HG03103 (cell line): Measurements from ENCODE around the gene AIG1.
"Not testable (repeated sequence)": the region's sequence is repeated elsewhere in the genome, so short reads cannot be mapped to it uniquely, and the experiment has no call there.

ENCODE experiments used
- ATAC-seq: cut with Tn5 transposase; IDR thresholded peaks from one replicate; pipeline ENCODE4 v1.9.1; 2021; ENCODE audit warnings: low read depth; ENCODE audit not compliant: unreplicated experiment

Gene AIG1

DNA sequence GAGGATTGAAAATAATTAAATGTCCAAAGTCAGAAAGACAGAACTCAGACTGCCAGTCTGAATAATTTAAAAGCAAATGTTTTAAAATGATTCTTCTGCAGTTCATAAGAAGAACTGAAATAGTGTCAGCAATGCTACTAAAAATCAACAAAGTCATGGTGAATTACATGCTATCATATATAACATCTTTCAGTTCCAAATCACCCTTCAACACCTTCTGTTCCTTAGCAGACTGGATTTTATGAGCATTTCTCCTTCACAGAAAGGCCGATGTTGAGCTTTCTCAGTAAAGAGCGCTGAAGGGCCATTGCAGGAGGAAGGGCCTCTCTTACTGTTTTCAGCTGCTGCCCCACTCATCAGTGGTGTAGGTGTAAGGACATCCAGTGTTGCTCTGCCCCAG lies 63.3 kb downstream of the AIG1 start:
- ATAC-seq = no peak

DNA sequence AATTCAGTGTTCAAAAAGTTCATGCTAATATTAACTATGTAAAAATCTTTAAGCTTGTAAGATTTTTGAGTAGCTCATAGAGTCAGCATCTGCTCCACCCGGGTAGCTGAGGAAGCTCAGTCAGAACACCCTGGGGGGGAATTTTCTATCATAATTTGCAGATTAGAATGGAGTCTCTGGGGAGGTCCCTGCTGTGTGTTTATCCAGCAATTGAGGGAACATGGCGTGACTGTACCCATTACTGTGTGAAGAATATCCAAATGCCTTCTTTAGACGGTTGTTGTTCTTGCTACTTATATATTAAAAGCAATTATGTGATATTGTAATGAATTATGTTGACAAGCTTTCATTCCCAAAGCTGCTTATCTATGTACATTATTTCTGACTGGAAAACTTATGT lies 64.8 kb downstream of the AIG1 start:
- no peak for ATAC-seq

DNA sequence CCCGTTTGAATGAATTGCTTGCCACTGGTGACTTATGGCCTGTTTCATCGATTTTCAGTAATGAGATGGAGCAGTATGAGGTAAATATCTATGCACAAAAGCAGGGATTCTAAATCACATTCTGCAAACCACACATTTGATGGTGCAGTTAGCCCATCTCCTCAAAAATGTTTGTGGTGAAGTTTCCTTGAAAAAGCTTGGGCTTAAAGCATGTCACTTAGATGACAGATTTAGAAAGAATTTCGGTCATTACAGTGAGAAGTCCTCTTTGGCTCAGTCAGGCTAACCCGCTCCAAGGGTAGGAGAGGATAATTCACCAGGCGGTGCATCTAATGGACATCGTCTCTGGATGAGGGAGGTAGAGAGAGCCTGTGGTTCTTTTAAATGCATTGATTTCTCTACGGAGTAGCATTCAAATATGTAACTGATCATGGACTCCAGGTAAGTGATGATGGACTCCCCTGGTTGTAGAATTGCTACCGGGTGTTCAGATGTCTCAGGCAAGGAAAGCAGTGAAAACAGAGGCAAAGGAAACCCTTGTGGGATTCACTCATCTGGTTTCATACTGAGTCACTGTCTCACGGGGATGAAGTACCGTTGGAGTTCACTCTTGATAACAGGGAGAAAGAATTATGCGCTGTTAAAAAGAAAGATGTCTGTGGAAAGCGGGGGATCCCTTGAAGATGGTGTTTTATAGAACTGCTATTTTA lies 65.3 kb downstream of the AIG1 start:
- ATAC-seq = no peak

DNA sequence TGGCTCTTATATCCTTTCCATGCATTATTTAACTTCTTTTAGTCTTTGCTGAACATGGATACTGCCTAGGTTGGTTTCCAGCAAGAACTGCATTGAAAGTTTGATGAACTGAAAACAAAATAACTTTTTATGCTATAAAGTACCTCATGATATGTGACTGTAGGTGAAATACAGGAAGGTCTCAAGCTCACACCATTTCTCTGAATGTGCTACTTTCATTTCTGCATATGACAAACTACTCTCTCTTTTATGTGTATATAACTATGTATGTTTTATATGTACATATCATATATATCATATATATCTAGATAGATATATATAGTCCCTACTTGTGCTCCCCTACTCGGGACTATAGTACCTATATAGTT lies 65.9 kb downstream of the AIG1 start:
- no peak for ATAC-seq

DNA sequence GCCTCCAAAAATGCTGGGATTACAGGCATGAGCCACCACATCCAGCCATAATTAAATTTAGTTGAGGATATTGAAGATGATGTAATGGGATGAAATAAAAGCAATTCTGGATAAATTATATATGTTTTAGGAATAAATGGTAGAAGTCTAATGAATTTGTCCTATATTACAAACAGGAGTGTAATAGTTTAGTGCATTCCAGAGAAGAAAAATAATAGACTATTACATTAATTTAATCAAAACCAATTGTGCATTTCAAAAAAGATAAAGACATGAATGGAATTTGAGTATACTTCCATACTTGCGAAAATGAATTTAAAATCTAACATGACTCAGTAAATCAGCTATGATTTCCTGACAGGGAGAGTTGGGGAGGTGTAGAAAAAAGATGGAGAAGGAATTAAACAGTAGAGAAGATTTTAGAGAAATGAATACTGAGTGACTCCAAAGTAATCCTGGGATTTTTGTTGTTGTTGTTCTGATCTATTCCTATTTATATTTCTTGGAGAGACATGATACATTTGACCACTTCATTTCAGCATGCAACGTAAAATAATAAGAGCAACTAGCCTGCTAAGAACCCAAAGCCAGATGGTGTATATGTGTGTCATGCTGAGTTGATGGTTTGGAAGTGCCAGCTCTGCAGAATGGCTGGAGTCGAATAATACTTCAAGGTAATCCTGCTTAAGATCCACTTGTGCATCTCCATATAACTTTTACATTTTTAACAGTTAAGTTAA lies 67.4 kb downstream of the AIG1 start:
- no peak for ATAC-seq

DNA sequence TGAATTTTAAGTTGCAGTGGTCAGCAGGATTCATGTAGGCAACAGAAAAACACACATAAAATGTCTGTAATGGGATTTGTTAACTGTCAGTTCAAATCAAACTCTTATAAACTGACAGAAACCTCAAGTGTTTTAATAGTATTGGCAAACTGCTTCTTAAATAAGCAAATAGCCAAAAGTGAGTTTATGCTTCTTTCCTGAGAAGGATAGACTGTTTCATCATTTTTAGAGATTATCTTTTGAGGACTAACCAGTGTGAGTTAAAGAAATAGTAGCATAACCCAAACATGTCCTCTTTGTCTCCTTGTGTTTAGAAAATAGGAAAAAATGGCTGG lies 68.0 kb downstream of the AIG1 start:
- ATAC-seq = no peak

DNA sequence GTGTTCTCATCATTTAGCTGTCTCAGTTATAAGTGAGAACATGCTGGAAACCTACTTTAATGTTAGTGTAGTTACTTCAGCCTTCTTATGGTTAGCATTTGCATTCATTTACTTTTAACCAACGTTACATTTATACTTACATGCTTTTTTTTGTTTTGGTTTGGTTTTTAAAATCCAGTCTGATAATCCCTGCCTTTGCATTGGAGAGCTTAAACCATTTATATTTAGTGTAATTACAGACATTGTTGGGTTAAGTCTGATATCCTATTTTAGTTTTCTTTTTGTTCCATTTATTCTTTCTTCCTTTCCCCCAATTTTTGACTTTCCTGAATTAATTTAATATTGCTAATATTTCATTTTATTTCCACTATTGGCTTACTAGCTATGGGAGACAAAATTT lies 70.2 kb downstream of the AIG1 start:
- no peak for ATAC-seq

DNA sequence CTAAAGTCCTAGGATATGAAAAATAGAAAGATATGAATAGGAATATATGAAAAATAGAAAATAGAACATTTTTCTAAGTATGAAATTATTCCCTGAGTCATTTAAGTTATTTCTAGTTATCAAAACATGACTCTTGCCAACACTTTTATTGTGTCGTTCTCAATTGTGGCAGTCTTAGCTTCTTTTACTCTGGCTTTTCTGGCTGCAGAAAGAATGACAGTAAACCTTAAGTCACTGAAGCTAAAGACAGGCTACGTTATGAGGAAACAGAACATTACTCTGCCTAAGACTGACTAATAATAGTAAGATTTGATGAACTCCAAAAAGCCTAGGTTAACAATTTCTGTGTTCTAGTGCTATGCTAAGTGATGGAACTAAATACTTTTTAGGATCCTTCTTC lies 74.6 kb downstream of the AIG1 start:
- no peak for ATAC-seq

DNA sequence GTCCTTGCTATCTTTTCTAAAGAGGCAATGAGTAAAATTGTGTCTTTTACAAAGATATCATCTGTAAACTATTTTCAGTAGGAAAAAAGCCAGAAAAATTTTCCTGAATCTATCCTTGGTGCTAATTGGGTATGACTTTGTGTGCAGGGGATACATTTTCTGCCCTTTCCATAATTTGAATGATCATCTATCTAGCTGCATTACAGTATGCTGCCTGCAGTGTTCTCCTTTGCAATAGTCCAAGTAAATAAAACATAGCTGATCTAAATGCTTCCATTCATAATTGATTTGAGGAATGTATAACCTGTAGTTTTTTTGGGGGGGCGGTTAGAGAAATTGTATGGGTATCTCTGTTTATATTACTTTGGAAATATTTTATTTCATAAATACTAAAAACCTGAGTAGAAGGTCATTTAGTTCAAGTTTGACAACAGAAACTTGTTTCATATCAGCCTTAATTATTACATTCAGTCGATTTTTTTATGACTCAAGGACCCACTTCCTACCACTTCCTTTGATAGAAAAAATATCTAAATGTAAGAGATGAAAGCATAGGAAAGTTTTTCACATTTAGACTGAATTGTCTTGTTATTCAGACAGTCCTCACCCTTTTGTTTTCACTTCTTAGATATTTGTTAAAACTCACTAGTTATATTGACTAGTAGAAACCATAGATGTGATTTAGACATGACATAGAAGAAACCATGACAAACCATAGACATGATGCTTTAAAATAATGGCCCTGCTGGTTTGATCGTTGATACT lies 75.3 kb downstream of the AIG1 start:
- ATAC-seq = no peak

DNA sequence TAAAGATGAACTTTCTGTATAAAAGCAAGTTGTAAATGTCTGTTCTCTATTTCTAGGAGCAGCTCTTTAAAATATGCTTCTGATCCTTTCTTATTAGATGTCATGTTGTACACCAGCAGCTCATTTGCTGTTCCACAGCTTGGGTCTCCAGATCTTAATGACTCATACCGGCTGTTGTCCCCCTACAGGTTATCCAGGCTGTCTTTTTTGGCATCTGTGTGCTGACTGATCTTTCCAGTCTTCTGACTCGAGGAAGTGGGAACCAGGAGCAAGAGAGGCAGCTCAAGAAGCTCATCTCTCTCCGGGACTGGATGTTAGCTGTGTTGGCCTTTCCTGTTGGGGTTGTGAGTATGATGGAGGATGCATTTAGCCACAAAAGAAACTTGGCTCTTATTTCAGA lies 76.0 kb downstream of the AIG1 start:
- ATAC-seq = no peak

DNA sequence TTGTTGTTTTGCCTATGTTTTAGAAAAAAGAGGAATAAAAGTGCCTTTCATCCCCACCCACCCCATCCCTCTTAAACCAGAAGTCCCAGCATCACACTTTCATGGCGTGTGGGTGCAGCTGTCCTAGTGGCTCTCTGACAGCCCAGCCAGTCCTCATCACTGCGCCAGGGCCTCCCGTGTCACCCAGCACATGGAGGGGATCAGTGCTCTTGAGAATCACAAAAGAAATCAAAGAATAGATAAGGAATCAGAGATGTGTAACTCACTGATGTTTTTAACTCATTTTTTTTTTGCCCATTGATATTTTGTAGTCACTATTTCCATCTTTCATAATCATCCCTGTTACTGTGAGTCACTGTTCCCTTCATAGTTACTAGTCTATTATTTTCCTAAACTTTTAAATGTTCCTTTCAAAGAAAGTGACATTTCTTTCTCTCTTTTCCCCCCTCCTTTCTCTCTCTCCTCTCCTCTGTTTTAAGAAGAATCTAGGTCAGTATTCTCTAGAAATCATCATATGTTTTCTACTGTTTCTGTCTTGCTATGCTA lies 78.6 kb downstream of the AIG1 start:
- no peak for ATAC-seq

DNA sequence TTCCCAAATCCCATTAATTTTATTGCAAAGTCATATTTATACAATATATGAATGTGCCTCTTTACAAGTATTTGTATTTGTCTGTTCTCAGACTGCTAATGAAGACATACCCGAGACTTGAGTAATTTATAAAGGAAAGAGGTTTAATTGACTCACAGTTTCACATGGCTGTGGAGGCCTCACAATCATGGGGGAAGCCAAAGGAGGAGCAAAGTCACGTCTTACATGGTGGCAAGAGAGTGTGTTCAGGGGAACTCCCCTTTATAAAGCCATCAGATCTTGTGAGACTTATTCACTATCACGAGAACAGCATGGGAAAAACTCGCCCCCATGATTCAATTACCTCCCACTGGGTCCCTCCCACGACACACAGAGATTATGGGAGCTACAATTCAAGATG lies 79.2 kb downstream of the AIG1 start:
- not testable (repeated sequence) for ATAC-seq

DNA sequence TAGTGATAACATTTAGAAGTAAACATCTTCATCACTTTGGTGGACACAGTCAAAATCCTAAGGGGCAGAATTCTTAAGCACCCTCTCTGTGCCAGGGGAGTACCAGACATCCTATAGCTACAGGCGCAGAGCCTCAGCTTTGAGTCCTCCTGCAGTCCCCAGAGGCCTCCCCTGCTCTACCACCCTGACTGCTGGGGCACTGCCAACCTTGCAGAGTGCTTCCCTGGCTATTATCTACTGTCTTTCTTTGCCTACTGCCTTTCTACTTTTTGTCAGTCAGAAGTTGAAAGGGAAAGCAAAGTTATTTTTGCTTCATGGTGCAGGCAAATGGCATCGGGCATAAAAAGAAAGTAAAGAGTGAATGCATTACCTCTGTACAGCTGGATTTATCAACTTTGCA lies 80.1 kb downstream of the AIG1 start:
- no peak for ATAC-seq

DNA sequence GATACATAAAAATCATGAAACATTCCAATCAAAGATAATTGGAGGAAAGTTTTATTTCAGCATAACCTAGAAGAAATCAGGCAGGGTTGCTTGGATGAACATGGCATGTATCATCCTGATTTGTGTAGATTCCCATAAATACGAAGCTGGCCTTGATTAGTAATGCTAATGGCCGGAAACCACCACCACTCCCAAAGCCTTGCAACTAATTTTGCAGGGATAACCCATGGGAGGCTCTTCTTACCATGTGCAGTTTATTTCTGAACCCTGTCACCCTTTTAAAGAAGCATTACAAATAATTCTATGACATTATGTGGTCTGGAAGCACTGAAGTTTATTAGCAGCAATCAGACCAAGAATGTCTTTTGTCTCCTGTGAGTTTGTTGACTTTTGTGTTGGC lies 80.8 kb downstream of the AIG1 start:
- ATAC-seq = no peak

DNA sequence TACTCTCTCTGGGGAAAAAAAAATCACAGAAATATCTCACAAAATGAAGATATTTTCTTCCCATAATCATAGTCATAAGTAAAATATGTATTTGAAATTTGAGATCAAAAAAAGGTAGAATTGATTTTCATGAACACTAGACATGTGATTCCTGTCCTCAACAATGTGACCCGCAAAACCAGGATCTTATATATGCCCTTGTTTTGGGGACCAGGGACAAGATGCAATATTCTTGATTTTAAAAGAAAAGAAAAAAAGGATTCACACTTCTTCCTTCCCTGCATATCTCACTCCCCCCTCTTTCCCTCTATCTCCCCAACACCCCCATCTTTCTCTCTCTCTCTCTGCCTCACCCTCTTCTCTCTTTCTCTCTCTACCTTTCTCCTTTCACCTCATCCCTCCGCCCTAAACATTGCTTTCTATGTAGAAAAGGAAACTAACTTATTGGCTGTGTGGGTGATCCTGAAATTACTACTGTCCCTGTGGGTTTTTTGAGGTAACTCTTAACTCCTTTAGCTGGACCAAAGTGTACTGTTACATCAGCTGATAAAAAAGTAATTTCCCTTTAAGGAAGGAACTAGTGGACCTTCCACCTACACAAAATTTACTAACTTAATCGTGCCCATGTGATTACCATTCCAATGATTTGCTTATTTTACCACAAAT lies 85.6 kb downstream of the AIG1 start:
- ATAC-seq = no peak

DNA sequence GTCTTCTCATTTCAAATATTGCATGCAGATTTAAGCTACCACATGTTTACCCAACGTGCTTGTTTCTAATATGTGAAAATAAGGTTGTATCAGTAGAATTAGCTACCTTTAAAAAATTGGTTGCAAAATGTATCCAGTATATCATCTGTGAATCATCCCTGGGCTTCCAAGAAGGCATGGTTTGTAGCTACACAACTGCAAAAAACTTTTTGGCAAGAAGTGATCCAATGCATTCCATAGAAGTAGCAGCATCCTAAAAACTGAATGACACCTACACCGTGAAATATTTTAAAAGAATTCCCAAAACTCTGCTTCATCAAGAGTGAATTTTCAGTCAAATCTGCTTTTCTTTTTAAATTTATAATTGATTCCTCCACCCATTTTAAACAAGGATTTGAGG lies 89.1 kb downstream of the AIG1 start:
- ATAC-seq = no peak

DNA sequence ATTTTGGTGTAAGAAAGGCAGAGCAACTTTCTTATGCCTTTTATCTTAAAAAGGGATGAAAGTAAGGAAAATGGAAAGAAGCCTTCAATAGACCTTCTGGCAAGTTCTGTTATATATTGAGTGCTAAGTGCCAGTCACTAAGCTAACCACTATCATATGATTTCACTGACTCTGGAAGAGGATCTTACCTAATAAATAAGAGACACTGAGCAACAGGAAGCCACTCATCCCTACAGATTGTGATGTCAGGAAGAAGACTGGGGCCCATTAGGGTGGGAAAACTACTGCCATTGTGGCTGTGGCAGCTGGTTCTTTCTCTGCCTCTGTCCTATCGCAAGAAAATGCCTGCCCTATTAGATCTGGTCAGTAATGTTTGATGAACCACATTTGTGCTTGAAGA lies 89.6 kb downstream of the AIG1 start:
- no peak for ATAC-seq

DNA sequence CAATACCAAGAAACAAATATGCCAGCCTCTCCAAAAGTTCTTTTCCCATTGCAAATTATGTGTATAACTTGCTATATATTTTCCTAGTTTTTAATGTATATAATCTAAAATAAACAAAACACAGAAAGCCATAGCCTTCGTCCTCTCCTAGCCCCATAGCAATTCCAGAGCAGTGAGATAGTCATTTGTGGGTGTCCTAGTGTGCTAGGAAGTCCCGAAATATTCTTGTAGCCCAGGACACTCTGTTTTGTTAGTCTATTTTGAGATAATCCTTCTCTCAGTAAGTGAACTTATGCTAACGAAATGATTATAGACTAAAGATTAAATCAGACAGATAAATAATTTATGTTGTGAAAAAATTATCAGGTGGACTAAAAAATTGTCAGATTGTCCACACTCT lies 90.7 kb downstream of the AIG1 start:
- ATAC-seq = no peak

DNA sequence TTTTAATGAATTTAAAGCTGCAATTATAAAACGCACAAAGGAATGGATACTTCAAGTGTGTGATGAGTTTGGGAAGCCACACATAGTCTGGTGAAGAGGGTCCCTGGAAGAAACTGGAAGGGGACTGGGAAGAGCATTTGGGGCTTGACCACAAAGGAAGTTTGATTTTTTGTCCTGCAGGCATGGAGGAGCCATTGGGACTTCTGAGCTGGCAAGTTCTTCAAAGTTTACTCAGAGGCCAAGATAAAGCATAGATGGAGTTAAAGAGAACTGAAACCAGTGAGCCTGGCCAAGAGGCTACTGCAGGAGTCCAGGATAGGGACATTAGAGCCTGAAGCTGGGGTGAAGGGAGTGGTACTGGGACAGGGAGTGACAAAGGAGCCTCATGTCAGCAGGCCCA lies 95.0 kb downstream of the AIG1 start:
- no peak for ATAC-seq

DNA sequence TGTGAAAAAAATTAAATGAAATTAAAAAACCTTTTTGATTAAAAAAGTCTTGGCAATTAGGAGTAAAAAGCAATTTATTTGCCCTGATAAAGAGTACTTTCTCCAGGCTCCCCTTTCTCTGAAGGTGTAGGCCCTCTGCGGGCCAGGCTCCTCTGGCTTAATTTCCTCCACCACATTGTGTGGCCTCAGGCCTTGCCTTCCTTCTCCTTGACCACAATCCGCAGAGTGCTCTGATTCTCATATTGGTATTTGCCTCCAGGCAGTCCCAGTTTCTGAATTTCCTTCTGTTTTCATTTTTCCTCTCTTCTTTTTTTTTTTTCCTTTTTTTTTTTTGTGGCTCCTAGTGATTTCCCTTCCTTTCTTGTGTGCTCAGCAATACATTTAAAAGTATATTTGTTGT lies 96.4 kb downstream of the AIG1 start:
- ATAC-seq = no peak

DNA sequence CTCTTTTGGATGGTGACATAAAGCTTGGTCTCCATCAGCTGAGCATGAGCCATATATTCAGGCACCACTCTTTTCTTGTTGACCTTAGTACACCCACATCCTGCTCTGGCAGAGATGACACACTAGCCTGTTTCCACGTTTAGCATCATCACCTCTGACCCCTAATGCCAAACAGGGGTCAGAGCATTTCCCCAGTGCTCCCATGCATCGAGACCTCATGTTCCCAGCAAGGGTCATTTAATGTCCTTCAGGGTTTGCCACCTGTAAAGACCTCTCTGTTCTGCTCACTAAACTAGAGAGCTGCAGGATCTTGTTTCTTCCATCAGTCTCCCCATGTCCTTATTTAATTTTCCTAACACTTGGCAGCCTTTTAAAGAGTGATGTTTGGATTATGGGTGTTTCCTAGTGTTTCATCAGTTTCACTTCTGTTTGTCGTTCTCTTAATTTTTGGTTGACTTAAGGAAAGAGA lies 97.5 kb downstream of the AIG1 start:
- ATAC-seq = no peak
